OCI-LY3 (cell line): ENCODE data around the gene TBP.

Experiments used
- H2AFZ ChIP-seq: fragments of 200-600, 300-600 bp; shearing (Covaris generic); 2 replicates; pipeline ENCODE4 v1.6.0; 2014; ENCODE audit warnings: antibody characterized with exemption, low read depth, low read length
- H3K27ac ChIP-seq: fragments of 200-600, 300-600 bp; sonication (generic); 2 replicates; pipeline ENCODE4 v1.5.1; 2014; ENCODE audit warnings: mild to moderate bottlenecking, low read length, moderate library complexity, mixed read lengths
- H3K27me3 ChIP-seq: fragments of 200-600, 300-600 bp; sonication (generic); 2 replicates; pipeline ENCODE4 v1.6.1; 2014; ENCODE audit warnings: low read depth, low read length, mixed read lengths
- H3K36me3 ChIP-seq: fragments of 200-600, 300-600 bp; sonication (generic); replicated peaks from 2 replicates; pipeline ENCODE3; 2014; ENCODE audit warnings: low read depth, low read length, mixed read lengths
- H3K4me1 ChIP-seq: fragments of 300-600, 200-600 bp; sonication (generic); 2 replicates; pipeline ENCODE4 v1.6.1; 2014; ENCODE audit warnings: low read length, mixed read lengths
- H3K4me2 ChIP-seq: fragments of 200-600, 300-600 bp; sonication (generic); 2 replicates; pipeline ENCODE4 v1.6.1; 2014; ENCODE audit warnings: low read length, mixed read lengths
- H3K4me3 ChIP-seq: fragments of 300-600, 200-600 bp; sonication (generic); 2 replicates; pipeline ENCODE4 v1.5.1; 2014; ENCODE audit warnings: antibody characterized with exemption, mild to moderate bottlenecking, low read length, moderate library complexity
- H3K79me2 ChIP-seq: fragments of 300-600, 200-600 bp; shearing (Covaris generic); 2 replicates; pipeline ENCODE4 v1.6.1; 2014; ENCODE audit warnings: mild to moderate bottlenecking, low read length, mixed read lengths
- H3K9ac ChIP-seq: fragments of 300-600, 200-600 bp; shearing (Covaris generic); 2 replicates; pipeline ENCODE4 v1.6.0; 2014; ENCODE audit warnings: mild to moderate bottlenecking, low read length, moderate library complexity
- H3K9me3 ChIP-seq: fragments of 200-600, 300-600 bp; shearing (Covaris generic); 2 replicates; pipeline ENCODE4 v1.6.1; 2014; ENCODE audit warnings: low read length, mixed read lengths; ENCODE audit not compliant: insufficient read depth
- H4K20me1 ChIP-seq: fragments of 200-600, 300-600 bp; sonication (generic); 2 replicates; pipeline ENCODE4 v1.6.1; 2016; ENCODE audit warnings: low read length, mixed read lengths; ENCODE audit not compliant: insufficient read depth
- EZH2phosphoT487 ChIP-seq: fragments of 200-600 bp; shearing (Covaris generic); IDR thresholded peaks from 2 replicates; pipeline ENCODE4 v1.6.1; 2018; ENCODE audit warnings: antibody characterized with exemption, mixed run types, low read depth
- TF ChIP-seq, protein P1 (sequence below): fragments of 200-600, 300-600 bp; sonication (generic); IDR thresholded peaks from 2 replicates; pipeline ENCODE4 v1.5.1; 2014; ENCODE audit warnings: antibody characterized with exemption, low read length, low read depth

The TBP gene

DNA sequence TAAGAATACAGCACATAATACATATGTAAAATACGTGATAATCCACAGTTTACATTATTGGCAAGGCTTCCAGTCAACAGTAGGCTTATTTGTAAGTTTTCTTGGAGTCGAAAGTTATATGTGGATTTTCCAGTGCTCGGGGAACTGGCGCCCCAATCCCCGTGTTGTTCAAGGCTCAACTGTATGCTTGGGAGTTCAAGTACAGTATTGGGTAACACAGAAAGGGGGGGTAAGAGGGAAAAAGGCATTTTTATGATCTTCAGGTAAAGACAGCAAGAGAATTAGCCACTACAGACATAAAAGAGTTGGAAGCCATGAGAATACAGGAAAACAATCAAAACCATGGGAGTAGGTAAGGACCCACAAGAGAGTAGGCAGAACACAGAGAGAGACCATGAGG, 17.5 kb upstream of the TBP start:
- Histone ChIP-seq H4K20me1 (no peaks in the 10 kb centered on the region), H3K9me3 (no peaks in the 10 kb centered on the region), H3K4me2 (no peak overlapping the region), H3K79me2 (peaks cover 8% of the 10 kb centered on the region), H3K27me3 (no peaks in the 10 kb centered on the region), H3K4me3 (no peak overlapping the region), H3K36me3 (peaks cover 34% of the 10 kb centered on the region), H3K4me1 (no peaks in the 10 kb centered on the region), H3K9ac (no peak overlapping the region), H3K27ac (no peak overlapping the region), H2AFZ (no peak overlapping the region)
- TF ChIP-seq, protein P1, sequence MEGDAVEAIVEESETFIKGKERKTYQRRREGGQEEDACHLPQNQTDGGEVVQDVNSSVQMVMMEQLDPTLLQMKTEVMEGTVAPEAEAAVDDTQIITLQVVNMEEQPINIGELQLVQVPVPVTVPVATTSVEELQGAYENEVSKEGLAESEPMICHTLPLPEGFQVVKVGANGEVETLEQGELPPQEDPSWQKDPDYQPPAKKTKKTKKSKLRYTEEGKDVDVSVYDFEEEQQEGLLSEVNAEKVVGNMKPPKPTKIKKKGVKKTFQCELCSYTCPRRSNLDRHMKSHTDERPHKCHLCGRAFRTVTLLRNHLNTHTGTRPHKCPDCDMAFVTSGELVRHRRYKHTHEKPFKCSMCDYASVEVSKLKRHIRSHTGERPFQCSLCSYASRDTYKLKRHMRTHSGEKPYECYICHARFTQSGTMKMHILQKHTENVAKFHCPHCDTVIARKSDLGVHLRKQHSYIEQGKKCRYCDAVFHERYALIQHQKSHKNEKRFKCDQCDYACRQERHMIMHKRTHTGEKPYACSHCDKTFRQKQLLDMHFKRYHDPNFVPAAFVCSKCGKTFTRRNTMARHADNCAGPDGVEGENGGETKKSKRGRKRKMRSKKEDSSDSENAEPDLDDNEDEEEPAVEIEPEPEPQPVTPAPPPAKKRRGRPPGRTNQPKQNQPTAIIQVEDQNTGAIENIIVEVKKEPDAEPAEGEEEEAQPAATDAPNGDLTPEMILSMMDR, result no peak
- TF ChIP-seq EZH2phosphoT487, result no peak

DNA sequence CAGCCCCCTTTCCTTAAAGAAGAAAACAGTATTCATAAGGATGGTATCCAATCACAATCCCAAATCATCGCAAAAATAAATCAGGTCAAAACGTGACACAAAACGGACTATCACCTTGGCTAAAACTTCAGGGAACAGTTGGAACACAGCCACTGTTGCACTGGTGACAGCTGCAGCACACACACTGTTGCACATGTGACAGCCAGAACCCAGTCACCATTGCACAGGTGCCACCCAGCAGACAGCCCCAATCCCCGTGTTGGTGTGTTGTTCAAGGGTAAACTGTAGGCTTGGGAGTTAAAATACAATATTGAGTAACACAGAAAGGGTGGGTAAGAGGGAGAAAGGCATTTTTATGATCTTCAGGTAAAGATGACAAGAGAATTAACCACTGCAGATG, 16.8 kb upstream of the TBP start:
- Histone ChIP-seq H3K9ac (no peak overlapping the region), H3K27ac (no peak overlapping the region), H3K9me3 (no peaks in the 10 kb centered on the region), H2AFZ (no peak overlapping the region), H3K4me3 (no peak overlapping the region), H3K27me3 (no peaks in the 10 kb centered on the region), H3K79me2 (peaks cover 11% of the 10 kb centered on the region), H3K36me3 (peaks cover 38% of the 10 kb centered on the region), H3K4me2 (no peak overlapping the region), H3K4me1 (no peaks in the 10 kb centered on the region), H4K20me1 (no peaks in the 10 kb centered on the region)
- TF ChIP-seq, protein P1, result no peak
- no peak for TF ChIP-seq EZH2phosphoT487

DNA sequence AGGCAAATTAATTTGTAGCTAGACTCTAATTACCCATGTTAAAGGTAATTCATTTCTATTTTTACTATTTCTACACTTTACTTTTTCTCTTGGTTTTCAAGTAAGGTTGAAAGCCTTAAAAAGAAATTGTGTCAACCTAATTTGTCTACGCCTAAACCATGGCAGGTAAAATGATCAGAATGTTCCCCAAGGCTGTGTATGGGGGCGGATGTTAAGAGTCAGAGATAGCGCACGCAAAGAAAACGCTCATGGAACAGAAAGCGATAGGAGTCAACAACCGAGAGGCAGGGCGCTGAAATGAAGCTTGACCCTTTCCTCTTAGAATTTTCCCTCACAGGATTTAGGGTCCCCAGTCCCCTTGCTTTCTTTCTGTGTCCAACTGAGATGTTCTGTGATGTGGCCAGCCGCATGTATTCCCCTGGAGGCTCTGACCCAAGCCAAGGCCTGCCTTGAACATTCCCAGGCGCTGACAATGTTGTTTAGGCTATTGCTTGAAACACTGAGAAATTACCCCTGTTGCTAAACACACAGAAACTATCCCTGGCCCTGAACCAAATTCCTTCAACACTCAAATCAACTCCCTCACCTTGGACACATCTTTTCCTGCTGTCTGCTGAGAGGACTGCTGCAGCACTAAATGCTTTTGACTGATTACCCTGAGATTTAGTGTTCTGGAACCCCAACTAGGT, 12.0 kb upstream of the TBP start:
- Histone ChIP-seq H3K9ac (no peak overlapping the region), H3K27ac (no peak overlapping the region), H3K36me3 (peaks cover 54% of the 10 kb centered on the region), H2AFZ (no peak overlapping the region), H3K4me3 (no peak overlapping the region), H3K4me1 (no peaks in the 10 kb centered on the region), H3K4me2 (no peak overlapping the region), H3K27me3 (no peaks in the 10 kb centered on the region), H3K9me3 (no peaks in the 10 kb centered on the region), H4K20me1 (no peaks in the 10 kb centered on the region; the same call in 1 of the 2 replicates), H3K79me2 (peaks cover 27% of the 10 kb centered on the region)
- TF ChIP-seq EZH2phosphoT487, result no peak
- TF ChIP-seq, protein P1, result no peak

DNA sequence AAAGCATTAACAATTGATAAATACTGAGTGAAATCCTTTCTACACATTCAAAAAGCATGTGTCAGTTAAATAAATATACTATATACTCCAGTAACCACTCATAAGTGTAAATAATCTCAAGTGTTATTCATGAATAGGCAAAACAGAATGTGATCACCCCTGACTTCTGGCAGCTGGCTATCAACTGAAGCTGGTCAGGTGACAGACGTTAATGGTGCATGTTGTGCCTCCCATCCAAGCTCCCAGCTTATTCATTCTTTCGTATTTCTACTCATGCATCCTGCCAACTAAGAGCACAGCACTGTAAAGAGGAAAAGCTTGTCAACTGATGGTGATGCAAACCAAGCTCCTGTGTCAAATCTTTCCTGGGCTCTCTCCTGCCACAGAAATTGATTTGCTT, 8.8 kb upstream of the TBP start:
- TF ChIP-seq, protein P1, result no peak
- TF ChIP-seq EZH2phosphoT487, result no peak
- no peak overlapping the region for H3K4me3 ChIP-seq
- peaks cover 36% of the 10 kb centered on the region for H3K36me3 ChIP-seq
- peaks cover 15% of the 10 kb centered on the region for H4K20me1 ChIP-seq
- H3K9me3 ChIP-seq, result no peaks in the 10 kb centered on the region
- no peak overlapping the region for H3K27ac ChIP-seq
- no peak overlapping the region for H3K9ac ChIP-seq
- no peak overlapping the region for H3K4me2 ChIP-seq
- no peaks in the 10 kb centered on the region for H3K27me3 ChIP-seq
- peaks cover 55% of the 10 kb centered on the region for H3K79me2 ChIP-seq
- H3K4me1 ChIP-seq, result no peaks in the 10 kb centered on the region
- H2AFZ ChIP-seq, result no peak overlapping the region
